ENCODE measurements around the gene HENMT1. TPM values are rescaled to one million over a fixed set of nuclear protein-coding genes. Genes with fewer than 3 reads are reported as not detected.
"Not testable (repeated sequence)": the region's sequence is repeated elsewhere in the genome, so short reads cannot be mapped to it uniquely, and the experiment has no call there.

HENMT1 gene
- total and polyA plus RNA-seq, 3 donors from 2014 or later: 70.9 to 126 (median 72.0) TPM

DNA sequence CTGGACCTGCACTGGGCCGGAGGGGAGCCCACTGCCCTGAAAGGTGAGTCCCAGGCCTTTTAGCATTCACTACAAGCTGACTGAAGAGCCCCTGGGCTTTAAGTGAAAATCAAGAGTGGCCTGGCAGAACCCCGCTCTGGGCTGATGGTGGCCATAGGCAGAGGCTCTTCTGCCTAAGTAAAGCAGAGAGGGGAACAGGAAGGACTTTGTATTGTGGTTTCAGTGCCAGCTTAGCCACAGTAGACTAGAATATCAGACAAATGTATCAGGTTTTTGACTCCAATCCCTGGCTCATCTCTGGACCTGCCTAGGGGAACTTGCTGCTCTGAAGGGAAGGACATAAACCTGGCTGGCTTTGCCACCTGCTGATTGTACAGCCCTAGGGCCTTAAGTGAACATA lies 10.2 kb upstream of the HENMT1 start:
- H3K4me3 ChIP-seq: no peak overlapping the region
- WGBS, 2 donors: 96 to 100% methylated on average over 2 of the region's 2 CpGs
- no peaks in the 10 kb centered on the region for H3K36me3 ChIP-seq (ENCODE audit: low read depth, missing control alignments)
- H3K27me3 ChIP-seq: no peaks in the 10 kb centered on the region
- TF ChIP-seq, protein P1, sequence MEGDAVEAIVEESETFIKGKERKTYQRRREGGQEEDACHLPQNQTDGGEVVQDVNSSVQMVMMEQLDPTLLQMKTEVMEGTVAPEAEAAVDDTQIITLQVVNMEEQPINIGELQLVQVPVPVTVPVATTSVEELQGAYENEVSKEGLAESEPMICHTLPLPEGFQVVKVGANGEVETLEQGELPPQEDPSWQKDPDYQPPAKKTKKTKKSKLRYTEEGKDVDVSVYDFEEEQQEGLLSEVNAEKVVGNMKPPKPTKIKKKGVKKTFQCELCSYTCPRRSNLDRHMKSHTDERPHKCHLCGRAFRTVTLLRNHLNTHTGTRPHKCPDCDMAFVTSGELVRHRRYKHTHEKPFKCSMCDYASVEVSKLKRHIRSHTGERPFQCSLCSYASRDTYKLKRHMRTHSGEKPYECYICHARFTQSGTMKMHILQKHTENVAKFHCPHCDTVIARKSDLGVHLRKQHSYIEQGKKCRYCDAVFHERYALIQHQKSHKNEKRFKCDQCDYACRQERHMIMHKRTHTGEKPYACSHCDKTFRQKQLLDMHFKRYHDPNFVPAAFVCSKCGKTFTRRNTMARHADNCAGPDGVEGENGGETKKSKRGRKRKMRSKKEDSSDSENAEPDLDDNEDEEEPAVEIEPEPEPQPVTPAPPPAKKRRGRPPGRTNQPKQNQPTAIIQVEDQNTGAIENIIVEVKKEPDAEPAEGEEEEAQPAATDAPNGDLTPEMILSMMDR (IDR thresholded peaks at IDR 0.05): no peak
- TF ChIP-seq POLR2A (IDR thresholded peaks at IDR 0.05): no peak
- no peak overlapping the region for H3K27ac ChIP-seq
- no peak for DNase-seq
- intact Hi-C loops (cut with DNase I; ENCODE audit: low total_unique reads): no loop called here
- no peaks in the 10 kb centered on the region for H3K9me3 ChIP-seq
- no peaks in the 10 kb centered on the region for H3K4me1 ChIP-seq

DNA sequence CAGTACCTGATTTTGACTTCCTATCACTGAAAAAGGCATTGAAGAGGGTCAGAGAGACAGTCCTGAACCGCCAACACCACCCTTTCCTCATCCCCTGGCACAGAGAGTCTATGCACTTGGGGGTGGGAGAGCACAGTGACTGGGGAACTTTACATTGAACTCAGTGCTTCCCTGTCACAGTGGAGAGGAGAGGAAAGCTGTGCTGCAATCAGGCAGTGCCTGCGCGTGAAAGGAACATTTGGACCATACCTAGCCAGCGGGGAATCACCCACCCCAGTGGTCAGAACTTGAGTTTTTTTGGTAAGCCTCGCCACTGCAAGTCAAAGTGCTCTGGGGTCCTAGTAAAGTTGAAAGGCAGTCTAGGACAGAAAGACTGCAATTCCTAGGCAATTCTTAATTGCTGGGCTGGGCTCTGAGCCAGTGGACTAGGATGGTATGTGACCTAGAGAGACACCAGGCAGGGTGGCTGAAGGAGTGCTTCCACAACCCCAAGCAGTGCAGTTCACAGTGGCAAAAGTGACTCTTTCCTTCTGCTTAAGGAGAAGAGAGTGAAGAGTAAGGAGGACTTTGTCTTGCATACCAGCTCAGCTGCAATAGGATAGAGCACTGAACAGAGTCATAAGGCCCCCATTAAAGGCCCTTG lies 9.4 kb upstream of the HENMT1 start:
- Histone ChIP-seq H3K9me3 (no peaks in the 10 kb centered on the region), H3K4me1 (no peaks in the 10 kb centered on the region), H3K27me3 (no peaks in the 10 kb centered on the region), H3K36me3 (ENCODE audit: low read depth, missing control alignments) (no peaks in the 10 kb centered on the region), H3K4me3 (no peak overlapping the region), H3K27ac (no peak overlapping the region)
- no peak for DNase-seq
- WGBS, 2 donors: 92 to 94% methylated on average over 5 of the region's 5 CpGs
- TF ChIP-seq, protein P1 (IDR thresholded peaks at IDR 0.05): no peak
- no peak for TF ChIP-seq POLR2A (IDR thresholded peaks at IDR 0.05)
- intact Hi-C loops (cut with DNase I; ENCODE audit: low total_unique reads): no loop called here

DNA sequence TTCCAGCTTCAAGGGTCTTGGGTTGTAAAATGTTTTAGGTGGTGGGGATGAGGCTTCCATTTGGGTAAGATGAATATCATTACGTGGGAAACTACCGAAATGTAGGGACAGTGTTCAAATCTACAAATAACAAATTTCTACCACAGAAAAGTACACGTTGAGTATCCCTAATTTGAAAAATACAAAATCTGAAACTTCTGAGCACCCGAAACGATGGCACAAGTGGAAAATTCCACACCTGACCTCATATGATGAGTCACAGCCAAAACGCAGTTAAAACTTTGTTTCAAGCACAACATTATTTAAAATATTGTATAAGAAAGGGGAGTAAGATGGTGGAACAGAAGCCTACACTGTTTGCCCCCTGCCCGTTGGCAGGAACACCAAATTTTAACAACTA lies 8.8 kb upstream of the HENMT1 start:
- 74 to 80% methylated on average over 7 of the region's 7 CpGs for WGBS, 2 donors
- Histone ChIP-seq H3K4me3 (no peak overlapping the region), H3K27me3 (no peaks in the 10 kb centered on the region), H3K36me3 (ENCODE audit: low read depth, missing control alignments) (no peaks in the 10 kb centered on the region), H3K4me1 (no peaks in the 10 kb centered on the region), H3K27ac (no peak overlapping the region), H3K9me3 (no peaks in the 10 kb centered on the region)
- no peak for DNase-seq
- intact Hi-C loops (cut with DNase I; ENCODE audit: low total_unique reads): no loop called here
- TF ChIP-seq, protein P1 (IDR thresholded peaks at IDR 0.05): no peak
- no peak for TF ChIP-seq POLR2A (IDR thresholded peaks at IDR 0.05)

DNA sequence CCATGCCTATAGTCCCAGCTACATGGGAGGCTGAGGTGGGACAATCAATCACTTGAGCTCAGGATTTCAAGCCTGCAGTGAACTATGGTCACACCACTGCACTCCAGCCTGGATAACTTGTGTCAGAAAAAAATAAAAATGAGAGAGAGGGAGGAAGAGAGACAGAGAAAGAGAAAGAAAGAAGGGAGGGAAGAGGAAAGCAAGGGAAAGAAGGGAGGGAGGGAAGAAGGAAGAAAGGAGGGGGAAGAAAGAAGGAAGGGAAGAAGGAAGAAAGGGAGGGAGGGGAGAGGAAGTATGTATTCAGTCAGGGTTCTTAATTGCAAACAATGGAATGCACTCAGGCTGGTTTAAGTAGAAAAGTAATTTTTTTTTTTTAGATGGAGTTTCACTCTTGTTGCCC lies 7.9 kb upstream of the HENMT1 start:
- Histone ChIP-seq H3K4me3 (no peak overlapping the region), H3K9me3 (no peaks in the 10 kb centered on the region), H3K27me3 (no peaks in the 10 kb centered on the region), H3K27ac (no peak overlapping the region), H3K4me1 (no peaks in the 10 kb centered on the region), H3K36me3 (ENCODE audit: low read depth, missing control alignments) (no peaks in the 10 kb centered on the region)
- intact Hi-C loops (cut with DNase I; ENCODE audit: low total_unique reads): no loop called here
- DNase-seq: no peak
- TF ChIP-seq, protein P1 (IDR thresholded peaks at IDR 0.05): no peak
- no peak for TF ChIP-seq POLR2A (IDR thresholded peaks at IDR 0.05)

DNA sequence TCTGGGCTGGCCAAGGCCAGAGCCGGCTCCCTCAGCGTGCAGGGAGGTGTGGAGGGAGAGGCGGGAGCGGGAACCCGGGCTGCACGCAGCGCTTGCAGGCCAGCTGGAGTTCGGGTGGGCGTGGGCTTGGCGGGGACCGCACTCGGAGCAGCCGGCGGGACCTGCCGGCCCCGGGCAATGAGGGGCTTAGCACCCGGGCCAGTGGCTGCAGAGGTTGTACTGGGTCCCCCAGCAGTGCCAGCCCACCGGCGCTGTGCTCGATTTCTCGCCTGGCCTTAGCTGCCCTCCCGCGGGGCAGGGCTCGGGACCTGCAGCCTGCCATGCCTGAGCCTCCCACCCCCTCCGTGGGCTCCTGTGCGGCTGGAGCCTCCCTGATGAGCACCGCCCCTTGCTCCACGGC lies 6.5 kb upstream of the HENMT1 start:
- H3K4me1 ChIP-seq; H3K27me3 ChIP-seq; H3K9me3 ChIP-seq; H3K36me3 ChIP-seq (ENCODE audit: low read depth, missing control alignments); H3K27ac ChIP-seq; intact Hi-C loops (cut with DNase I; ENCODE audit: low total_unique reads); DNase-seq; H3K4me3 ChIP-seq: not testable (repeated sequence)
- WGBS, 2 donors: 67 to 96% methylated on average over 3 to 19 of the region's 28 CpGs

All from testis (tissue), 3 donors.